IMR-90 (cell line): ENCODE measurements around the gene TARDBP. TPM values are rescaled to one million over a fixed set of nuclear protein-coding genes. Genes with fewer than 3 reads are reported as not detected.

Source experiments
- ATAC-seq: fragments of 200-7000 bp; cut with Tn5 transposase; 2 replicates; pipeline ENCODE4 v1.9.1; 2020; ENCODE audit warnings: low read depth, mild to moderate bottlenecking, moderate library complexity
- BruUV-seq: library from RNA; stranded (reverse); fragments of 400-500 nt; replicated peaks from 2 replicates; lab custom pipeline; 2021; lab: Mats Ljungman, UMichigan
- CTCF ChIA-PET: fragments of 300-600 bp; formaldehyde crosslinking; extraction: SDS; loops from one replicate; lab custom pipeline; 2021; ENCODE audit warnings: antibody characterized with exemption; lab: Yijun Ruan, JAX
- POLR2A ChIA-PET: fragments of 300-600 bp; sonication (Branson Sonifier 250); formaldehyde crosslinking; loops from one replicate; lab custom pipeline; 2022; ENCODE audit warnings: antibody characterized with exemption; ENCODE audit not compliant: unreplicated experiment; lab: Charles Lee
- DNase-seq: peaks from one replicate; pipeline ENCODE4 v3.0.0; 2013
- H2AFZ ChIP-seq: replicated peaks from 2 replicates; pipeline ENCODE3; 2013; ENCODE audit warnings: low read length, mild to moderate bottlenecking; ENCODE audit not compliant: poor library complexity
- H2AK5ac ChIP-seq: 2 replicates; pipeline ENCODE4 v1.6.1; 2013; ENCODE audit warnings: low read depth, low read length, inconsistent platforms
- H2AK9ac ChIP-seq: replicated peaks from 2 replicates; pipeline ENCODE3; 2013; ENCODE audit warnings: mild to moderate bottlenecking, low read depth, low read length, moderate library complexity; ENCODE audit not compliant: poor library complexity
- H2BK120ac ChIP-seq: 2 replicates; pipeline ENCODE4 v1.6.1; 2013; ENCODE audit warnings: low read depth, low read length, inconsistent platforms
- H2BK15ac ChIP-seq: 3 replicates; pipeline ENCODE4 v1.6.1; 2013; ENCODE audit warnings: low read depth, low read length, inconsistent platforms
- H2BK20ac ChIP-seq: 2 replicates; pipeline ENCODE4 v1.6.1; 2013; ENCODE audit warnings: low read depth, mild to moderate bottlenecking, inconsistent platforms, low read length, moderate library complexity
- H2BK5ac ChIP-seq: 2 replicates; pipeline ENCODE4 v1.6.1; 2013; ENCODE audit warnings: mild to moderate bottlenecking, low read depth, low read length, inconsistent platforms; ENCODE audit not compliant: poor library complexity, severe bottlenecking
- H3K14ac ChIP-seq: replicated peaks from 2 replicates; pipeline ENCODE4 v1.6.1; 2013; ENCODE audit warnings: low read depth, low read length, inconsistent platforms
- H3K18ac ChIP-seq: 2 replicates; pipeline ENCODE4 v1.6.1; 2013; ENCODE audit warnings: low read depth, low read length, control low read depth
- H3K23ac ChIP-seq: 2 replicates; pipeline ENCODE4 v1.6.1; 2013; ENCODE audit warnings: low read depth, low read length, inconsistent platforms
- H3K27ac ChIP-seq: 2 replicates; pipeline ENCODE4 v1.5.1; 2013; ENCODE audit warnings: mild to moderate bottlenecking, control low read depth, low read length; ENCODE audit not compliant: insufficient read depth
- H3K27me3 ChIP-seq: 2 replicates; pipeline ENCODE4 v1.6.1; 2013; ENCODE audit warnings: low read length; ENCODE audit not compliant: control insufficient read depth, insufficient read depth
- H3K36me3 ChIP-seq: 2 replicates; pipeline ENCODE4 v1.6.1; 2013; ENCODE audit warnings: low read length, mixed read lengths; ENCODE audit not compliant: control insufficient read depth, insufficient read depth
- H3K4ac ChIP-seq: 2 replicates; pipeline ENCODE4 v1.6.1; 2013; ENCODE audit warnings: low read depth, low read length, inconsistent platforms
- H3K4me1 ChIP-seq: 2 replicates; pipeline ENCODE4 v1.6.1; 2013; ENCODE audit warnings: low read length, mixed read lengths; ENCODE audit not compliant: control insufficient read depth, insufficient read depth
- H3K4me2 ChIP-seq: 2 replicates; pipeline ENCODE4 v1.6.1; 2013; ENCODE audit warnings: low read depth, mild to moderate bottlenecking, control low read depth, low read length, moderate library complexity
- H3K4me3 ChIP-seq: 2 replicates; pipeline ENCODE4 v1.5.1; 2013; ENCODE audit warnings: low read depth, mild to moderate bottlenecking, control low read depth, low read length, moderate library complexity; ENCODE audit not compliant: insufficient read depth
- H3K56ac ChIP-seq: 2 replicates; pipeline ENCODE4 v1.6.1; 2013; ENCODE audit warnings: low read length, inconsistent platforms; ENCODE audit not compliant: insufficient read depth; ENCODE audit errors: extremely low read depth
- H3K79me1 ChIP-seq, 2 experiments: 2 replicates each; pipeline ENCODE4 v1.6.1; 2013; ENCODE audit warnings: low read length in 2 of 2, inconsistent platforms in 1 of 2, low read depth in 1 of 2
- H3K9ac ChIP-seq: 2 replicates; pipeline ENCODE4 v1.6.1; 2013; ENCODE audit warnings: low read depth, low read length, control low read depth
- H3K9me1 ChIP-seq: 2 replicates; pipeline ENCODE4 v1.6.1; 2013; ENCODE audit warnings: low read length, inconsistent platforms; ENCODE audit not compliant: insufficient read depth
- H3K9me3 ChIP-seq: 2 replicates; pipeline ENCODE4 v1.6.1; 2013; ENCODE audit warnings: low read length; ENCODE audit not compliant: control insufficient read depth, insufficient read depth
- H4K20me1 ChIP-seq: 2 replicates; pipeline ENCODE4 v1.6.1; 2013; ENCODE audit warnings: low read length, inconsistent platforms; ENCODE audit not compliant: insufficient read depth
- H4K5ac ChIP-seq: 2 replicates; pipeline ENCODE4 v1.6.1; 2013; ENCODE audit warnings: mild to moderate bottlenecking, low read depth, low read length, control low read depth
- H4K8ac ChIP-seq, 2 experiments: 2 replicates each; pipeline ENCODE4 v1.6.1; 2013; ENCODE audit warnings: low read depth in 2 of 2, low read length in 2 of 2, control low read depth in 1 of 2, inconsistent platforms in 1 of 2
- H4K91ac ChIP-seq: 2 replicates; pipeline ENCODE4 v1.6.1; 2013; ENCODE audit warnings: low read depth, low read length, inconsistent platforms; ENCODE audit not compliant: insufficient read depth
- BHLHE40 ChIP-seq: fragments of 150-350 bp; IDR thresholded peaks from 2 replicates; pipeline ENCODE4 v1.6.1; 2016; ENCODE audit warnings: mild to moderate bottlenecking, low read depth, low read length
- CEBPB ChIP-seq: IDR thresholded peaks from 2 replicates; pipeline ENCODE4 v1.6.1; 2012; ENCODE audit warnings: low read depth, low read length, improper control_type of control experiment
- CHD1 ChIP-seq: IDR thresholded peaks from 2 replicates; pipeline ENCODE4 v1.6.1; 2012; ENCODE audit warnings: low read depth, low read length, improper control_type of control experiment
- CTCF ChIP-seq: conservative IDR thresholded peaks from 2 replicates; pipeline ENCODE4 v1.5.1; 2012; ENCODE audit warnings: mild to moderate bottlenecking, low read depth, low read length, improper control_type of control experiment
- ELK1 ChIP-seq: fragments of 150-350 bp; IDR thresholded peaks from 2 replicates; pipeline ENCODE4 v1.6.1; 2016; ENCODE audit warnings: low read depth, mild to moderate bottlenecking, low read length, moderate library complexity, borderline replicate concordance
- FOS ChIP-seq: fragments of 150-350 bp; IDR thresholded peaks from 2 replicates; pipeline ENCODE4 v1.6.1; 2016; ENCODE audit warnings: low read depth, low read length
- MAFK ChIP-seq: IDR thresholded peaks from 2 replicates; pipeline ENCODE4 v1.6.1; 2012; ENCODE audit warnings: low read depth, low read length, improper control_type of control experiment
- MAZ ChIP-seq: IDR thresholded peaks from 2 replicates; pipeline ENCODE4 v1.6.1; 2012; ENCODE audit warnings: low read depth, mild to moderate bottlenecking, low read length, improper control_type of control experiment, moderate library complexity, borderline replicate concordance
- MXI1 ChIP-seq: IDR thresholded peaks from 2 replicates; pipeline ENCODE4 v1.6.1; 2012; ENCODE audit warnings: low read depth, mild to moderate bottlenecking, low read length, moderate library complexity, borderline replicate concordance
- NFE2L2 ChIP-seq: fragments of 150-350 bp; IDR thresholded peaks from 2 replicates; pipeline ENCODE4 v1.6.1; 2016; ENCODE audit warnings: low read depth, mild to moderate bottlenecking, low read length
- POLR2A ChIP-seq: IDR thresholded peaks from 2 replicates; pipeline ENCODE4 v1.6.1; 2012; ENCODE audit warnings: mild to moderate bottlenecking, low read depth, low read length
- RAD21 ChIP-seq: IDR thresholded peaks from 2 replicates; pipeline ENCODE4 v1.6.1; 2012; ENCODE audit warnings: low read length, improper control_type of control experiment
- RCOR1 ChIP-seq: IDR thresholded peaks from 2 replicates; pipeline ENCODE4 v1.6.1; 2012; ENCODE audit warnings: mild to moderate bottlenecking, low read length, improper control_type of control experiment; ENCODE audit not compliant: insufficient replicate concordance
- RFX5 ChIP-seq: IDR thresholded peaks from 2 replicates; pipeline ENCODE4 v1.8.0; 2012; ENCODE audit warnings: low read depth, mild to moderate bottlenecking, low read length, moderate library complexity
- SMC3 ChIP-seq: fragments of 150-350 bp; IDR thresholded peaks from 2 replicates; pipeline ENCODE4 v1.6.1; 2016; ENCODE audit warnings: low read depth, mild to moderate bottlenecking, antibody characterized with exemption, low read length, moderate library complexity
- USF2 ChIP-seq: fragments of 150-350 bp; IDR thresholded peaks from 2 replicates; pipeline ENCODE4 v1.6.1; 2017; ENCODE audit warnings: mild to moderate bottlenecking, antibody characterized with exemption, low read length, low read depth
- WGBS, 2 experiments: methylation state at CpG; one replicate each; pipeline versions ENCODE4 v1.1.5 to v1.1.7; 2013; ENCODE audit warnings: missing lambda C conversion rate in 2 of 2; ENCODE audit not compliant: insufficient read length in 1 of 2; ENCODE audit errors: extremely low coverage in 2 of 2; 5-methylcytosine and 5-hydroxymethylcytosine counted together
- dilution Hi-C: fragments of 300-500 bp; cut with HindIII; formaldehyde crosslinking; loops from one replicate; pipeline ENCODE4 v1.14.3; 2018; ENCODE audit warnings: low sequenced_read_pairs; ENCODE audit not compliant: unreplicated experiment
- in situ Hi-C: fragments of 300-500 bp; cut with MboI; formaldehyde crosslinking; loops from 3 replicates; pipeline ENCODE4 v1.14.3; 2019; ENCODE audit warnings: low sequenced_read_pairs, inconsistent platforms, mixed read lengths
- intact Hi-C: fragments of 100-400 bp; cut with micrococcal nuclease; formaldehyde crosslinking; loops from 2 replicates; pipeline ENCODE4 v1.10.0; 2022
- polyA plus RNA-seq, 3 experiments: library from polyadenylated mRNA; depleted of rRNA; stranded (reverse); fragments of >200 nt; gene quantifications; 2 replicates each; pipeline ENCODE4 v1.2.3, GENCODE V29; 2012; ENCODE audit warnings: low replicate concordance in 1 of 3
- total RNA-seq: library from RNA; depleted of rRNA; stranded (reverse); fragments of >200 nt; gene quantifications from 2 replicates; pipeline ENCODE4 v1.2.3, GENCODE V29; 2012

TARDBP gene
- total and polyA plus RNA-seq, 2 of the 4 experiments (the other 2 are of a cell fraction): 36.7 to 161 TPM

- H3K27me3 ChIP-seq: peaks cover 31% of the 10 kb centered on the region
- POLR2A ChIA-PET: no interaction called here
- H3K56ac ChIP-seq: no peak overlapping the region
- no TSS peak for BruUV-seq
- H2BK15ac ChIP-seq: no peak overlapping the region
- H4K5ac ChIP-seq: no peak overlapping the region
- H2BK5ac ChIP-seq: no peak overlapping the region
- in situ Hi-C loops: no loop called here
- H3K79me1 ChIP-seq: no peaks in the 10 kb centered on the region
- no peak overlapping the region for H2AK5ac ChIP-seq
- H3K23ac ChIP-seq: no peak overlapping the region
- H3K9ac ChIP-seq: no peak overlapping the region
- no peak overlapping the region for H2AK9ac ChIP-seq
- no peak overlapping the region for H3K27ac ChIP-seq
- dilution Hi-C loops: no loop called here
- CTCF ChIA-PET: interaction anchor here (0.5 kb wide), 1 partner anchor 1382 kb away, joined by 3 read pairs; no protein-coding TSS in a partner anchor
- no peak overlapping the region for H2BK120ac ChIP-seq
- H3K4me1 ChIP-seq: 0 out of 2 replicates have a peak, but pooled peaks cover 1% of the 10 kb centered on the region
- H3K4me2 ChIP-seq: no peak overlapping the region
- intact Hi-C loops: no loop called here
- H3K18ac ChIP-seq: no peak overlapping the region
- no peak overlapping the region for H3K4me3 ChIP-seq
- no peak overlapping the region for H2BK20ac ChIP-seq
- H4K8ac ChIP-seq: no peak overlapping the region
- no peak overlapping the region for H4K91ac ChIP-seq
- H3K9me3 ChIP-seq: no peaks in the 10 kb centered on the region
- no peak overlapping the region for H3K4ac ChIP-seq
- H3K9me1 ChIP-seq: no peaks in the 10 kb centered on the region
- no peaks in the 10 kb centered on the region for H3K36me3 ChIP-seq
- H3K14ac ChIP-seq: no peak overlapping the region
- TF ChIP-seq NFE2L2 (no peak), BHLHE40 (no peak), CTCF (no peak), FOS (no peak), RCOR1 (no peak), CEBPB (no peak), USF2 (no peak), ELK1 (no peak), MAFK (no peak), RAD21 (no peak), MAZ (no peak), SMC3 (no peak), RFX5 (no peak), CHD1 (no peak), POLR2A (no peak), MXI1 (no peak)
- no peaks in the 10 kb centered on the region for H4K20me1 ChIP-seq
- ATAC-seq (no peak), DNase-seq (no peak)
- no peak overlapping the region for H2AFZ ChIP-seq
- 43% methylated on average over 6 of the region's 14 CpGs; no CpG with 5 or more reads in 1 of the 2 experiments for WGBS, 2 experiments
Observed at GRCh38 chr1:10969267-10969970, 43.0 kb upstream of the TARDBP start.
